ENCODE data around the gene CAGE1. TPM values are rescaled to one million over a fixed set of nuclear protein-coding genes. Genes with fewer than 3 reads are reported as not detected.

CAGE1 gene
- polyA plus RNA-seq, 10 donors = 0.12 to 0.20 (median 0.13) TPM; not detected in 6

DNA sequence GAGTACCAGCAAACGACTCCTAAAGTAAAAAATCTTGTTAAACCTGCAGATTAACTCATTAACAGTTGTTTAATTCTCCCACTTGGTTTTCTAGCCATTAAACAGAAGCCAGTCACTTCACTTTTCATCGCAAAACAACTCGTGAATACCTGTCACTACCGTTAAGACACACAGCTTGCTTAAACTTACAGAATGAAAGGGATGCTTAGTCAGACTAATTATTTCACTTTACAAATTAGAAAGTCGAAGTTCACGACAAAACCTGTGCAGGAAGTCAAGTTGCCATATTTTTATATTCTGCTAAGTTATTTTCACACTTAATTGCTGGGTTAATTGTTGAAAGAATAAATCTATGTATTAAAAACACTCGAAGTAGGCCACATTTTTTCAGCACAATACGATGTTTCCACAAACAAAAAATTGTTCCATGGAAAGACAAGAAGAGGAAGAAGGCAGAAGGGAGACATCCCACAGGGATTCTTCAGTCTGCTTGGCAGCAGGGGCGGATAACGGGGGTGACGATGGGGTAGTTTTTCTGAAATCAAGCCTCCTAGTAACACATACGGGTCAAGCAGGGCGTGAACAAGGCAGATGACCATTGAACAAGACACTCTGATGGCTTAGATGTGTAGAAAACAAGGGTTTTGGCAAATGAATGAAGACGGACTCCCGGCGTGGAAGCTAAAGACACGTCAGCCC, 77.5 kb downstream of the CAGE1 start:
- DNase-seq = no peak

DNA sequence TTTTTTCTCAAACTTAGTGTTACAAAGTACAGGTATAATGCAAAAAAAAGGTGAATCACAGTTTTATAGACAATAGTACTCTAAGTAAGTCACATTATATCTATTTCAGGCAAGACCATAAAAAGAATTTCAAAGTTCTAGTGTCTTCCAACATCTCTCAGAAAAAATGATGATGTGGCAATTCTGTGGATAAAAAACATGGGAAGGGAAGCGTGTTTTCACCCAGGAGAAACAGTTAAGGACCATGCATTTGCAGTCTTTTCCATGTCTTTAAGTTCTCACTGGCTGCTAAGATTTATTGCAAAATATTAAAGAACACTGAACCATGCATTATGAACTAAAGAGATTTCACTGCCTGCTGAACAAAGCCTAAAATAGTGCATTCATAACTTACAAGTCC, 78.4 kb downstream of the CAGE1 start:
- DNase-seq = peak in 1 of 3 donors; percentile 48

DNA sequence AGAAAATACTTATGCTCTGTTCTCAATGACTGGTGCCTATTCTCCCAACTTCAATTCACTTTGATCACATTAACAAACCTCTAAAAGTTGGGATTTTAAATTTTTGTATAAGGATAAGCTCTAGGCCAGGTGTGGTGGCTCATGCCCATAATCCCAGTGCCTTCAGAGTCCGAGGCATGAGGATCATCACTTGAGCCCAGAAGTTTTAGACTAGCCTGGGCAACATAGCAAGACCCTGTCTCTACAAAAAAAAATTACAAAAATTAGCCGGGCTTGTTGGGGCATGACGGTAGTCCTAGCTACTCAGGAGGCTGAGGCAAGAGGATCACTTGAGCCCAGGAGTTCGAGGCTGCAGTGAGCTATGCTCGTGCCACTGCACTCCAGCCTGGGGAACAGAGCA, 80.5 kb downstream of the CAGE1 start:
- DNase-seq = no peak

DNA sequence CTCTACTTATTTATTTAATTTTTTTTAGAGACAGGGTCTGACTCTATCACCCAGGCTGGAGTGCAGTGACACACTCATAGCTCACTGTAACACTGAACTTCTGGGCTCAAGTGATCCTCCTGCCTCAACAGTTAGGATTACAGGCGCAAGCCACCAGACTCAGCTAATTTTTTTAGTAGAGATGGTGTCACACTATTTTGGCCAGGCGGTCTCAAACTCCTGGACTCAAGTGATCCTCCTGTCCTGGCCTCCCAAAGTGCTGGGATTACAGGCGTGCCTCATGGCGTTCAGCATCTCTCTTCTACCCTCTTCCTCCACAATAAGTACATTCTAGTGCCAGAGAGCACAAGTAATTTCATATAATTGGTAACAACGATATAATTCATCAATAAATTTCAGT, 82.0 kb downstream of the CAGE1 start:
- DNase-seq = no peak

DNA sequence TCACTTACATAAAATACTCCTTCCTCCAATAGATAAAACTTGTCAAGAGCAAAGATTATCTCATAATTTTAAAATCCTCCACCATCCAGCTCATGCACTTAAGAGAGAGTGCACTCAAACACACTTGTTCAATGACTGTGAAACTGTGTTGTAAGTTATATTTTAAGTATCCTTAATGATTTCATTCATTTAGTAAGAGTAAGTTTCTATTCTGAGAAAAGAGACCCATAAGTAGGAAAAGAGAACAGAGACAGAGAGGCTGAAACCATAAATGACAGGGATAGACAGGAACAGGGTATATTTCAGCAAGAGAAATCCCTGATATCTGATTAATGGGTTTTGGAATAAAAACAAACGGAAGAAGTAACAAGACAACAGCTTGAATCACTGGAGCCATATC, 84.7 kb downstream of the CAGE1 start:
- DNase-seq = no peak

DNA sequence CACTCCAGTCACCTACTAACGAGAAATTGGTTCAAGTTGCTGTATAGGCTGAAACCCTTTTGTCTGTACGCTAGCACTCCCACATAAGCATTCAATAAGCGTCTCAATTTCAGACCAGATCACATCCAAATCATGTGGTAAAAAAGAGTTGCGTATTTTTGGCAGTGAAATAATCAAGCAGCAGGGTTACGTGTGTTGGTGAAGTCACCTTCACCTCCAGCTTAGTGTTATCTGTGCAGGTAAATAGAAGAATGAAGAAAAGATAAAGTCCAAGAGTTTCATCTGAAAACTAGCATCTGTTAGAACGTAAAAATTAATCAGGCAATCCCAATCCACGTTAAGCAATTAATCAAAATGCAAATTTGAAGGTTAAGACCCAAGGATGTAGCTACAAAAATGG, 87.8 kb downstream of the CAGE1 start:
- DNase-seq = no peak

DNA sequence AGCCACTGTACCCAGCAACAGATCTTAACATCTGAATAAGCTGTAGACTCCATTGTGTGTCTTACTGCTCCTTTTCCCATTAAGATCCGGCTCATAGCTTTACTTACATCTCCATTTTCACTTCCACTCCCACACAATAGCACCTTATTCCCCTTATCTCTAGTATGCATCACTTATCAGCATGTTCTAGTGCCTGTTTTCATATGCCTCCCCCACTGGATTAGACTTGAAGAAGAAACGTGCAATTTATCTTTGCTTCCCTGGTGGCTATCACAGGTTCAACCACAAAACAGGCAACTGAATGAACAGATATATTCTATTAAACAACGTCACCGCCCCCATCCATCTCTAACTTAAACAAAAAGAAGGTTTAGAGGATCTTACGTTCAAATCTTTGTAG, 88.6 kb downstream of the CAGE1 start:
- no peak for DNase-seq

DNA sequence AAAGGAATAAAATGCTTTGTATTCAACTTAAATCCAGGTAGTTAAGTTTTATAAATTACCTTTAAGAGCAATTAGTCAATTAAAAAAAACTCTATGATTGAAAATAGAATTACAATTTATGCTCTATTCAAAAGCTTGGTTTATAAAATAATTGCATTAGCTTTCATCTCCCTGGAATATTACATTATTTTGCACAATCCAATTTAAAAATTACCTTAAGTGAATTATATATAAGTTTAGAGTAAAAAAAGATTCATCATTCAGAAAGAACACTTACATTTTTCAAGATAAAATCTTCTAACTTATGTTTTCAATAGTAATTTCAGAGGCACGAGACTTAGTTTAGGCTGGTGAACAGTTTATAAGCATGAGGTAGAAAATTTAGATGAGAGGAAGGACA, 91.4 kb downstream of the CAGE1 start:
- DNase-seq = no peak

DNA sequence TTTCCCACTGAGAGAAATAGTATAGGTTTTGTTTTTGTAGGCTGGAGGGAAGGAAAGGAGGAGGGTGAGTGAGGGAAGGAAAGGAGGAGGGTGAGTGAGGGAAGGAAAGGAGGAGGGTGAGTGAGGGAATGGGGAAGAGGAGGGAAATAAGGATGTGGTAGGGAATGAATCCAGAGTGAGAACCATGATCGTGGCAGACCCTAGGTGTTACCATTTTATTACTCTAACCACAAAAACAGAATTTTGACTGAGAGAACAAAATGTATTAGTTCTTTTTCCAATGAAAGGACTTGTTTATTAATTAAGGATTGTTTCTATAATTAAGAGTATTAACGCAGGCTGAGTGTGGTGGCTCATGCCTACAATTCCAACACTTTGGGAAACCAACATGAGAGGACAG, 92.9 kb downstream of the CAGE1 start:
- DNase-seq = no peak

DNA sequence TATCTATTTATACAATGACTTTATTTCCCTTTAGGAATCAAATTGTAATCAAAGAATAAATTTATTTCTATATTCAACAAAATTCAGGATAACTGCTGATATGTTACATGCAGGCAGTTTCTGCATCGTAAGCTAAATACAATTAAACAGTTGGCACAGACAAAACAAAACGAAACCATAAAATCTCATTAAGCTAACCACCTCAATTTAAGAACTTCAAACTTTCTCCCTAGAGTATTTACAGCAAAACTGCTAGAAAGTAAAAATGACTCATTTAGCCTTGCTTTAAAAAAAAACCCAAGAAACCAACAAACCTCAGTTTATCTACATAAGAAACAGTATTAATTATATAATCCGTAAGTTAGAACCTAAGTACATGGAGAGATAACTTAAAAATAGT, 93.6 kb downstream of the CAGE1 start:
- no peak for DNase-seq

DNA sequence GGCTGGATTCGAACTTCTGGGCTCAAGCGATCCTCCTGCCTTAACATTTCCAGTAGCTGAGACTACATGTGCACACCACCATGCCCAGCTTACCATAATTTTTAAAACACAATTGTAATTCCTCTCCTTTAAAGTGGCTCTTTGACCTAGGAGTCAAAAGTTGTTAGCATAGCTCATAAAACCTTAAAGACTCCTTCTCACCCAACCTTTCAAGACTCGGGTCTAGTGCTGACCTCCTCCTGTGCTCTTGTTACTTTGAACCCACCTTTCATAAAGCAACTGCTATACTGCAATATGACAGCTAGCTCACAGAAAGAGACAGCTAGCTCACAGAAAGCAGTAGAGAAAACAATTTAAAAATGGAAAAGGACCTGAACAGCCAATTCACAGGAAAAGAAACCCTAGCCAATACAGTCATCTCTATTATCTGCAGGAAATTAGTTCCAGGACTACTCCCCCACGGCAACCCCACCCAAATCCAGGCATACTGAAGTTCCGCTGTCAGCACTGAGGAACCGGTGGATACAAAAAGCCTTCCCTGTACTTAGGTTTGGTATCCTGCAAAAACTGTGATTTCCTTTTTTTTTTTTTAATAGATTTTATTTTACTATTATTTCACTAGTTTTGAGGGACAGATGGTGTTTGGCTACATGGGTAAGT, 96.8 kb downstream of the CAGE1 start:
- no peak for DNase-seq

DNA sequence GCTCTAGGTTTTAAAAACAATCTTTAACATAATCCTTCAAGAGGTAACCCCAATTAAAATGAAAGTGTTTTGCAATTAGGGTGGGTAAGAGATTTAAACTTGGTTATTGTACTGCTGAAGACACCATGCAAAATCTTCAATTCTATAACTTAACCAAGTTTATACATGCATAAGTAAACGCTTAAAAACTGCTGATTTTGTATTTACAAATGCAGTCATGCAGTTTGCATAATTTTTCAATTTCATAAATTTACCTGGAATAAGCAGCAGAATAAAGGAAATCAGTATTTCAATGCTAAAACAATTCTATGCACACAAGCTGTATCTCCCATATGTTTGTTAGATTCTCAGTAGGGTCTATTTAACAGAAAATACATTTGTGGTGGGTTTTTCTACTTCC, 99.5 kb downstream of the CAGE1 start:
- DNase-seq = no peak

DNA sequence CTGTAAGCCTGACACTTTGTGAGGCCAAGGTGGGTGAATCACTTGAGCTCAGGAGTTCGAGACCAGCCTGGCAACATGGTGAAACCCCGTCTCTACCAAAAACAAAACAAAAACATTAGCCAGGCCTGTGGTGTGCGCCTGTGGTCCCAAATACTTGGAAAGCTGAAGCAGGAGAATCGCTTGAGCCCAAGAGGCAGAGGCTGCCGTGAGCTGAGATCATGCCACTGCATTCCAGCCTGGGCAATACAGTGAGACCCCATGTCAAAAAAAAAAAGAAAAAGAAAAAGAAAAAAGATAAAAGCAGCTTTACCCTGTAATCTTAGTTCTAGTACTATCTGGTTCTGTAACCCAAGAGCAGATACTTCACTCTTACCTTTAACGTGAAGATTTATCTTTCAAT, 104.1 kb downstream of the CAGE1 start:
- DNase-seq = no peak

DNA sequence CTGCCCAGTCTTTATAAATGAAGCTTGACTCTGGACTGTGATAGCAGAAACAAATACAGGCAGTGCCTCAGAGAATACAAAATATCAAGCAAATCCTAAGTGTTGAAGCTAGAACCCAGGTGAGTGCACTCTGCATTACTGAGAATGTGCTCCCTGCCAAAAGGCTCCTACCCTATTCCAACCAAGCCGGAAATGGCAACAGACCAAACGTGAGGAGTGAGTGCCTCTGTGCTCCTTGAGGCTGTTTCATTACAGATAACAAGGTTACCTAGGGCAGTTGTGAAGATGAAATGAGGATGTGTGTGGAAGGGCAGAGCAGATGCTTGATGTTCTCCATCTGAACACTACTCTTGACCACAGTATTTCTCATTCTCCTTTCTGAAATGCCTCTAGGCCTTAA, 105.9 kb downstream of the CAGE1 start:
- no peak for DNase-seq

DNA sequence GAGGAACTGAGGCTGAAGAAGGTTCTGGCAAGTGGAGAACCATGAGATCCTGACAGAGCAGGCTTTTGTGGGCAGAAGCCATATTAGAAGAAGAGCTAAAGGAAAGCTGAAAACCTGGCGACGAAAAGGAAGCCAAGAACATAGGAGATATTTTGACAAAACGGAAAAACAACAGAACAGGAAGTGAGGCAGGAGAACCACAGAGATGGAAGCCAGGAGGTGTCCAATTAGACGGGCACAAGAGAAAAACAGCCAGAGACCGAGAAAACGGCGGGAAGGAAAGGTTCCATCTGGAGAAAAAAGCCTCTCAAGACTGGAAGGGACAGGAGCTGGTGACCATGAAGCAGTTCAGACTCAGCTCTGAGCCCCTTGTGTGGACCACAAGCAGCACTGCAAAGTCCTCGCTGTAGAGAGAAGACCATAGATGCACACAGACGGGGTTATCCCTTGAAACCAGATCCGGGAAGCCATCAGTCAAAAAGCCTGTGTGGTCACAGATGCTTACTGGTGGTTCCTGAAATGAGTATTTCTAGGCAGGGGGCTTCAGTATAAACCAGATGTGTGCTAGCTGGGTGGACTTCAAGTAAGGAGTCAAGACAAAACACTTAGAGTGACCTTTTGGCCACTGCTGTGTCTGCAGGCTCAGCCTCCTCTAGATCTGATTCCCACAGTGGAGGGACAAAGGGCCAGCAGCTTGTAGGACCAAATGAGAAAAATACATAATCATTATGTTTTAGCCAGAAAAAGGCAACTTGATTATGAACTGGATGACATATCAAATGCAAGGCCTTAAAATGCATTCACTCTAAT, 107.2 kb downstream of the CAGE1 start:
- DNase-seq = no peak

Other genes starting within 250 kb of the CAGE1 start
- gene SSR1, start 76.5 kb downstream of the CAGE1 start, polyA plus RNA-seq (ENCODE audit: insufficient read length in 10 of 10) = 100 to 1,000 TPM in 1 of 10 donors, 10 to 100 TPM in 9; 74.2 to 106 (median 92.2) TPM
- 10 to 100 TPM; 21.2 to 28.7 (median 25.8) TPM for gene RIOK1, start 66 bp upstream of the CAGE1 start, polyA plus RNA-seq (ENCODE audit: insufficient read length in 10 of 10)
- gene DSP, start 151.9 kb upstream of the CAGE1 start, polyA plus RNA-seq (ENCODE audit: insufficient read length in 10 of 10) = 10 to 100 TPM in 2 of 10 donors, 1 to 10 TPM in 8; 1.8 to 89.6 (median 3.3) TPM
- 10 to 100 TPM in 9 of 10 donors, 1 to 10 TPM in 1; 8.9 to 19.6 (median 13.6) TPM for gene SNRNP48, start 200.5 kb upstream of the CAGE1 start, polyA plus RNA-seq (ENCODE audit: insufficient read length in 10 of 10)

All from muscle of back (tissue), 11 donors.